SK-N-MC (cell line): Measurements from ENCODE around the gene RND1.

Experiments
- DNase-seq: peaks from one replicate; pipeline ENCODE4 v3.0.0-alpha.2; 2011; ENCODE audit warnings: low read depth, low spot score
- H3K27ac ChIP-seq: fragments of 200-600 bp; sonication (generic); 2 replicates; pipeline ENCODE4 v1.5.1; 2016; ENCODE audit warnings: mixed run types
- H3K36me3 ChIP-seq: fragments of 200-600 bp; sonication (generic); 2 replicates; pipeline ENCODE4 v1.6.1; 2017; ENCODE audit warnings: antibody characterized with exemption, low read length, mixed read lengths; ENCODE audit not compliant: insufficient read depth
- H3K4me3 ChIP-seq: fragments of 200-600 bp; sonication (generic); 2 replicates; pipeline ENCODE4 v1.5.1; 2016
- H3K9ac ChIP-seq: fragments of 200-600 bp; sonication (generic); 2 replicates; pipeline ENCODE4 v1.8.0; 2017; ENCODE audit warnings: mixed run types, mixed read lengths; ENCODE audit not compliant: insufficient read length
- H3K9me3 ChIP-seq: fragments of 200-600 bp; sonication (generic); 2 replicates; pipeline ENCODE4 v1.6.1; 2017; ENCODE audit warnings: low read depth, mild to moderate bottlenecking, antibody characterized with exemption, low read length, moderate library complexity, mixed read lengths
- EZH2 ChIP-seq: fragments of 200-600 bp; sonication (generic); IDR thresholded peaks from one replicate; pipeline ENCODE4 v1.6.1; 2017; ENCODE audit warnings: antibody characterized with exemption
- FOXP2 ChIP-seq: optimal IDR thresholded peaks from 2 replicates; pipeline ENCODE3; 2011; ENCODE audit warnings: mild to moderate bottlenecking, moderate library complexity; ENCODE audit not compliant: insufficient read depth; ENCODE audit errors: extremely low read length, control extremely low read depth
- POLR2AphosphoS5 ChIP-seq: IDR thresholded peaks from 2 replicates; pipeline ENCODE4 v1.6.1; 2012; ENCODE audit warnings: mild to moderate bottlenecking, low read depth, low read length, borderline replicate concordance

The RND1 gene

DNA sequence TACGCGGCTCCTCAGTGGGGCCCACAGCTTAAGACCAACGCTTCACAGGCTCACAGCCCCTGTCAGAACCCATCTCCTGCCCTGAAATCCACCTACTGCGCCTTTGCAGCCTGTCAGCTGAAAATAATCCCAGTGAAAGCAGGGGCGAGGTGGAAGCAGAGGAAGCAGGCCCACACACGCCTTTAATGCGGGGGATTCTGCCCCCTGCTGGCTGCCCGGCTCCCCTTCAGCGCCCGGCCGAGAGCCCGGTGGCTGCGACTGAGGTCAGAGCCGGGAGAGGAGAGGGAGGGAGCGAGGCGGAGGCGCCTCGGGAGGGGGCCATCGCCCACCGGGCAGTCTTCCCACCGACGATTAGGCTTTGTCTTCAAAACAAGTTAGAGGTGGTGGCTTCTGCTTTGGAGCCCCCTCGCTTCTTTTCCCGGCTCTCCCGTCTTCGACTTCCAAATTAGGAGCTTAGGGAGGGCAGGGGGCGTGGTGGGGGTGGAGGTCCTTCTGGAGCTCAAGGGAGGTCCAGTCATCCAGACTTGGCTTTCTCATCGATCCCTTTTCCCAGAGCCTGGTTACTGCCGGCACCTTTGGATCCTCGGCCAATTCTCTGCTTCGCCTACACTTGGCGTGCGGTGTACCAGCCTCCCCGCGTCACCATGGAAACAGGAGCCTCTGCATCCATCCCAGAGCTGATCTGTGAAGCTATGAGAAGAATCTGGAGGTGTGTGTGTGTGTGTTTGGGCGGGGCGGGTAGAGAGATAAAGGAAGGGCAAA lies 25.2 kb upstream of the RND1 start:
- Histone ChIP-seq H3K9me3 (no peaks in the 10 kb centered on the region), H3K36me3 (no peaks in the 10 kb centered on the region), H3K27ac (no peak overlapping the region), H3K4me3 (peak overlapping the region; percentile 58), H3K9ac (no peak overlapping the region)
- no peak for TF ChIP-seq EZH2
- no peak for TF ChIP-seq FOXP2
- TF ChIP-seq POLR2AphosphoS5 = no peak
- no peak for DNase-seq

DNA sequence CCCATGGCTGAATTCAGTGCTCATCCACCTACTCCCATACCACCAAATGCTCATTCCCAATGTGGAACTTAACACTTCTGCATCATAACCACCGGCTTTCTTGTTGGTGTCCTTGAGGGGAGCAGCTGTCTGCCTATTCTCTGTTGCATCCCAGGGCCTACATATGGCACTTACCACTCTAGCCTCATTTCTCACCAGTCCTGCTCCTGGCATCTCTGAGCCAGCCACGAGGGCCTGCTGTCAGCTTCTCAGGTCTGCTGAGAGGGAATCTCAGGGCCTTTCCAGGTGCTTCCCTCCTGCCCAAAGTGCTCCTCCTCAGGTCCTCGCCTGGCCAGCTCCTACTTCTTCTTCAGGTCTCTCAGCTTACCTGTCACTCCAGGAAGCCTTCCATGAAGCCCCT lies 24.0 kb upstream of the RND1 start:
- no peak for TF ChIP-seq FOXP2
- no peak for TF ChIP-seq EZH2
- TF ChIP-seq POLR2AphosphoS5 = no peak
- no peaks in the 10 kb centered on the region for H3K9me3 ChIP-seq
- no peak for DNase-seq
- no peak overlapping the region for H3K9ac ChIP-seq
- H3K4me3 ChIP-seq = no peak overlapping the region
- H3K36me3 ChIP-seq = no peaks in the 10 kb centered on the region
- no peak overlapping the region for H3K27ac ChIP-seq

DNA sequence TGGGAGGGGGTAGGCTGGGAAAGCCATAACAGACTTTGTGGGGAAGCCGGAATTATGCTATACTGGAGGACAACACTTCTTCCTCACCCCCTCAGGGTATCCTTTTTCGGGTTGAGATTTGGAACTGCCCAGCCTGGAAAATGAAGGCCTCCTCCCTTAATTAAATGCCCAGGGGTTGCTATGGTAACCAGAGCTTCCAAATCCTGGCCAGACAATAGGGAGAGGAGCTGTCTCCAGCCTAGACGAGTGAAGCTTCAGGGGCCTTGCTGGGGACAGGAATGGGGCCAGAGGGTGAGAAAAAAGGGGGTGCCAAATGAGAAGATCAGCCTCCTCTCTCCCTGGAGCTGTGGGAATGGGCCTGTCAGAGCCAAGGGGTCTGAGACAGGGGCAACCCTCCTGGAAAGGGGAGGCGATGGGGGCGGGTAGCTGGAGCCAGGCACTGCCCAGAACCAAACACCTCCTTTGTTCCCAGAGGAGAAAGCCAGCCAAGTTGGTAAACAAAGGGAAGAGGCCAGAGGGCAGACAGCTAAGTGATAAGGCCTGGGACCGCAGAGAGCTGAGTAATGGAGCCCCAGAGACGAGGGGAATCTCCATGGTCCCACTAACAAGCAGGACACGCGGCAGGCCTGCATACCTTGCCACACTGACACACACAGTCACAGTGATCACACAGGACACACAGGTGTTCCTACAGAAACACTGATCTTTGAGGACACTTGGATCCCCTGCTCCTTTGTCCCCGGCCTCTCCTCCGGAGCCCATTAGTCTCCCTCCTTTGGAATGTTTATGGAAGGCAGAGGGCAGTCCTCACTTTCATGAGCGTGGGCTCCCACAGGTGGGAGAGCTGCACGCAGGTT lies 17.9 kb upstream of the RND1 start:
- no peaks in the 10 kb centered on the region for H3K36me3 ChIP-seq
- no peak for TF ChIP-seq FOXP2
- TF ChIP-seq EZH2 = no peak
- no peak for TF ChIP-seq POLR2AphosphoS5
- H3K9ac ChIP-seq = no peak overlapping the region
- H3K4me3 ChIP-seq = no peak overlapping the region
- no peaks in the 10 kb centered on the region for H3K9me3 ChIP-seq
- no peak overlapping the region for H3K27ac ChIP-seq
- DNase-seq = no peak

DNA sequence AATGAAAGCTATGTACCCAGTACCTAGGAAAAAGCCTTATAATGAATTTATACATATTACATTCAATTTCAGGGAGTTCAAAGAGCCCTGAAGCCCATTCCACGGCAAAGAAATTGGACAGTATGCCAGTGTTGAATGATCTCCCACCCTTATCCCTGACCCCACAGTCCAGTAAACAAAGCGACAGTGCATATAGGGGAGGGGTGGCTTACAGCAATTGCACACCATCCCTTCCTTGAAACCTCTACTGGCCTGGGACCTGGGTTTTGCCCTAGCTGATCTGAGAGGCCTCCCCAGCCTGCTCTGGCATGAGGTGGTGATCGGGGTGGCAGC lies 17.3 kb upstream of the RND1 start:
- no peak overlapping the region for H3K27ac ChIP-seq

DNA sequence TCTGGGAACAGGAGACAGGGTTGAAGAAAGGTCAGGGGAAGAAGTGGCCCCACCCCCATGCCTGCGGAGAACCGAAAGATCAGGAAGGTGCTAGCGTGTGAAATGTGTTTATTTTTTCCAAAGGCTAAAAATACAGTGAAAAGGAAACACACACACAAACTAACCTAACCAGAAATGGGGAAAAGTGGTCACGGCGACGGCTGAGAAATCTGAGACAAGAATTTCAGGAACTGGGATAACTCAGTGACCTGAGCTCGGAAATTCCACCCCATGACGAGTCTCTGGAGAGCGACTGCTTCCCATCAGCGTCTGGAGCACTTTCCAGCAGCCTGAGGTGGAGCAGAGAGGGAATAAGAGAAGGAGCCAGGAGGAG lies 16.6 kb upstream of the RND1 start:
- Histone ChIP-seq H3K4me3 (no peak overlapping the region), H3K36me3 (no peaks in the 10 kb centered on the region), H3K27ac (no peak overlapping the region), H3K9me3 (no peaks in the 10 kb centered on the region), H3K9ac (no peak overlapping the region)
- DNase-seq = no peak
- TF ChIP-seq POLR2AphosphoS5 (no peak), EZH2 (no peak), FOXP2 (no peak)

More for the DNA sequence above, 17.3 kb upstream of the RND1 start:
- DNase-seq = no peak
- H3K9me3 ChIP-seq = no peaks in the 10 kb centered on the region
- TF ChIP-seq FOXP2 (no peak), POLR2AphosphoS5 (no peak), EZH2 (no peak)
- H3K36me3 ChIP-seq = no peaks in the 10 kb centered on the region
- no peak overlapping the region for H3K9ac ChIP-seq
- H3K4me3 ChIP-seq = no peak overlapping the region

DNA sequence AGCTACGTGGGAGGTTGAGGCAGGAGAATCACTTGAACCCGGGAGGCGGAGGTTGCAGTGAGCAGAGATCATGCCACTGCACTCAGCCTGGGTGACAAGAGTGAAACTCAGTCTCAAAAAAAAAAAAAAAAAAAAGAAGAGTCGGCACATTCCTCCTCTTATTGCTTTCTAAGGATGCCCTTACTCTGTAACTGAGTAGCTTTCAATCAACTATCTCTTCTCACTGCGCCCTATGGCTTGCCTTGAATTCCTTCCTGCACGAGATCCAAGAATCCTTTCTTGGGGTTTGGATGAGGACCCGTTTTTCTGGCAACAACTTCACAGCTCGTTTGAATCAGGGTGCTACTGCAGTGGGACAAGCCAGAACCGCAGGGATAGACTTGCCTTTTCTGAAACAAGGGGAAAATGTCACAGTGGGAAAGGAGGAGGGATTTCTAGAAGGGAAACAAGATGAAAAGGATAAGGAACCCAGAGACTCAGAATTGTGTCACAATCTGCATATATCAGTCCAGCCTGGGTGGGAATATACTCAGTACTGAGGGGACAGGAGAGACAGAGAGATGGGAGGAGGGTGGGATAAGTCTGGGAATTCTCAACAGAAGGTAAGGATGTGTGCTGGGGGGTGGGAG lies 16.1 kb upstream of the RND1 start:
- no peak overlapping the region for H3K4me3 ChIP-seq

DNA sequence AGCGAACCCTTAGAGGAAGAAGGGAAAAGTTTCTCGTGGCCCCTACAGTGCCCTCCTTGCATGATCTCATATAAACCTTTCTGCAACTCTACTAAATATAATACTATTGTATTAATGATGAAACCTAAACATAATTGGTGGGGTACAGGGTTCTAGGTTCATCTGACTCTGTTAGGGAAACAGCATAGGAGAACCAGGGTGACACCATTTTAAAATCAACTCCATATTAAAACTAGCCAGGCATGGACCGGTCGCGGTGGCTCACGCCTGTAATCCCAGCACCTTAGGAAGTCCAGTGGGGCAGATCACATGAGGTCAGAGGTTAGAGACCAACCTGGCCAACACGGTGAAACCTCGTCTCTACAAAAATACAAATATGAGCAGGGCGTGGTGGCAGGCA lies 15.0 kb upstream of the RND1 start:
- Histone ChIP-seq H3K27ac (no peak overlapping the region), H3K9ac (no peak overlapping the region), H3K36me3 (no peaks in the 10 kb centered on the region), H3K9me3 (no peaks in the 10 kb centered on the region), H3K4me3 (no peak overlapping the region)
- TF ChIP-seq POLR2AphosphoS5 (no peak), FOXP2 (no peak), EZH2 (no peak)
- DNase-seq = no peak

More for the DNA sequence above, 16.1 kb upstream of the RND1 start:
- TF ChIP-seq FOXP2 (no peak), POLR2AphosphoS5 (no peak), EZH2 (no peak)
- Histone ChIP-seq H3K9ac (no peak overlapping the region), H3K36me3 (no peaks in the 10 kb centered on the region), H3K27ac (no peak overlapping the region), H3K9me3 (no peaks in the 10 kb centered on the region)
- no peak for DNase-seq

DNA sequence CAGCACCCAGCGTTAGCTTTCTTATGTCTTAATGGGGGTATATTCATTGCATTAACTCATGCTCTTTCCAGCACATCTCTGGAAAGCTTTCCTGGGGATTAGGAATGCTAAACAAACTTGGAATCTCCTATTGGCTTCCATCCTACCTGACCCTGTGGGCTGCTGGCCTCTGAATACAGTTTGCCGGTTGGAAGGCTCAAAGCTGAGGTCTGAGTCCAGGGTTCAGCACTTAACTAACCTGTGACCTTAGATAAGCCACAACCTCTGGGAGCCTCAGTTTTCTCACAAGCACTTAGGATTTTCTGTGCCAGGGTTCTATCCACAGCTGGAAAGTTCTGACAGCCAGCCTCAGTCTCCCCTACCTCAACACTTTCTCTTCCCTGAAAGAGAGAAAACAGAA lies 12.9 kb upstream of the RND1 start:
- no peak overlapping the region for H3K9ac ChIP-seq
- no peaks in the 10 kb centered on the region for H3K9me3 ChIP-seq
- no peak overlapping the region for H3K27ac ChIP-seq
- H3K36me3 ChIP-seq = no peaks in the 10 kb centered on the region
- no peak overlapping the region for H3K4me3 ChIP-seq
- TF ChIP-seq FOXP2 = no peak
- TF ChIP-seq POLR2AphosphoS5 = no peak
- no peak for TF ChIP-seq EZH2
- no peak for DNase-seq
